SU-DHL-6 (cell line): ENCODE data around the gene FLT1.

ENCODE experiments used
- H2AFZ ChIP-seq: fragments of 200-600 bp; sonication (generic); 2 replicates; pipeline ENCODE4 v1.6.1; 2014; ENCODE audit warnings: low read depth, mild to moderate bottlenecking, moderate library complexity, mixed read lengths, antibody characterized with exemption, low read length; ENCODE audit not compliant: severe bottlenecking
- H3F3A ChIP-seq: fragments of 200-600 bp; shearing (Covaris generic); 2 replicates; pipeline ENCODE4 v1.6.0; 2016; ENCODE audit warnings: antibody characterized with exemption, mild to moderate bottlenecking; ENCODE audit not compliant: insufficient read depth
- H3K27ac ChIP-seq: fragments of 200-600 bp; sonication (generic); 2 replicates; pipeline ENCODE4 v1.5.1; 2016; ENCODE audit warnings: low read depth, mild to moderate bottlenecking, low read length, moderate library complexity, mixed read lengths
- H3K27me3 ChIP-seq: fragments of 200-600 bp; sonication (generic), shearing (Covaris generic); 2 replicates; pipeline ENCODE4 v1.6.0; 2014; ENCODE audit warnings: mild to moderate bottlenecking, low read length
- H3K36me3 ChIP-seq: fragments of 200-600 bp; sonication (generic); 2 replicates; pipeline ENCODE4 v1.6.1; 2014; ENCODE audit warnings: mild to moderate bottlenecking, low read length, mixed read lengths
- H3K4me2 ChIP-seq: fragments of 300-600, 200-600 bp; shearing (Covaris generic), sonication (generic); 2 replicates; pipeline ENCODE4 v1.6.0; 2014; ENCODE audit warnings: low read length, low read depth, mild to moderate bottlenecking; ENCODE audit not compliant: poor library complexity, severe bottlenecking
- H3K4me3 ChIP-seq: fragments of 200-600 bp; sonication (generic); 2 replicates; pipeline ENCODE4 v1.5.1; 2014; ENCODE audit warnings: antibody characterized with exemption, low read length, mild to moderate bottlenecking, mixed read lengths; ENCODE audit not compliant: insufficient read depth, poor library complexity, severe bottlenecking
- H3K79me2 ChIP-seq: fragments of 200-600 bp; sonication (generic); 2 replicates; pipeline ENCODE4 v1.6.1; 2014; ENCODE audit warnings: mild to moderate bottlenecking, low read length, moderate library complexity; ENCODE audit not compliant: insufficient read depth
- H3K9ac ChIP-seq: fragments of 200-600 bp; sonication (generic); 2 replicates; pipeline ENCODE4 v1.7.0; 2014; ENCODE audit warnings: mild to moderate bottlenecking, low read length
- H3K9me2 ChIP-seq: fragments of 200-600 bp; sonication (generic); replicated peaks from 2 replicates; pipeline ENCODE4 v1.6.1; 2014; ENCODE audit warnings: low read length; ENCODE audit not compliant: insufficient read depth
- H3K9me3 ChIP-seq: fragments of 200-600 bp; sonication (generic); 2 replicates; pipeline ENCODE4 v1.6.1; 2014; ENCODE audit warnings: low read length, mixed read lengths; ENCODE audit not compliant: insufficient read depth
- H4K20me1 ChIP-seq: fragments of 200-600 bp; sonication (generic); 2 replicates; pipeline ENCODE4 v1.6.1; 2014; ENCODE audit warnings: low read depth, mild to moderate bottlenecking, antibody characterized with exemption, low read length, moderate library complexity, mixed read lengths
- CTCF ChIP-seq: fragments of 200-600 bp; sonication (generic); IDR thresholded peaks from one replicate; pipeline ENCODE4 v1.5.1; 2017; ENCODE audit warnings: antibody characterized with exemption, mild to moderate bottlenecking, low read length, moderate library complexity; ENCODE audit not compliant: insufficient read depth, poor library complexity, severe bottlenecking
- EZH2phosphoT487 ChIP-seq: fragments of 200-600 bp; sonication (generic), shearing (Covaris generic); conservative IDR thresholded peaks from 2 replicates; pipeline ENCODE4 v1.6.1; 2018; ENCODE audit warnings: mild to moderate bottlenecking, antibody characterized with exemption, low read length, moderate library complexity, mixed read lengths

FLT1 gene

GRCh38 chr13:28326056-28326455 lies 168.9 kb downstream of the FLT1 start:
- Histone ChIP-seq H3K9me3 (no peaks in the 10 kb centered on the region), H4K20me1 (no peaks in the 10 kb centered on the region), H2AFZ (no peak overlapping the region), H3K4me2 (no peak overlapping the region), H3K4me3 (no peak overlapping the region), H3K27me3 (no peaks in the 10 kb centered on the region), H3K9me2 (no peaks in the 10 kb centered on the region), H3F3A (no peaks in the 10 kb centered on the region), H3K36me3 (no peaks in the 10 kb centered on the region), H3K79me2 (no peaks in the 10 kb centered on the region), H3K27ac (no peak overlapping the region), H3K9ac (no peak overlapping the region)
- TF ChIP-seq EZH2phosphoT487 (no peak), CTCF (no peak)

DNA sequence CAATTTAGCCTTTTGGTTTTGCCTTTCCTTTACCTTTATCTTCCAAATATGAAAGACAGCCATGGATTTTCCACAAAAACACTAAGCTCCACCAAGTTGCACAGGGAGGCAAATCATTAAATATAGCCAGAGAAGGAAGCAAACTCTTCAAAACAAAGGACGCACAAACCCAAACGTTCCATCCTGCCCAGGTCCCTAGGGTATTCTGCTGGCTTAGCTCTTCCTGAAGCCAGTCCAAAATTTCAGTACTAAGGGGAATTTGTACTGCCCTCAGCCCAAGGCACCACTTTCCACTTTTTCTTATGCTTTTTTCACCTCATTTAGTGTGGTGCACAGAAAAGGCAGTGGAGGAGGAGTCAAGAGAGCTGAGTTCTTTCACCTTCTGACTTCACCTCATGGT lies 169.9 kb downstream of the FLT1 start:
- no peak overlapping the region for H3K4me2 ChIP-seq
- no peaks in the 10 kb centered on the region for H3K36me3 ChIP-seq
- H2AFZ ChIP-seq, result no peak overlapping the region
- H3K9me3 ChIP-seq, result no peaks in the 10 kb centered on the region
- no peaks in the 10 kb centered on the region for H3K79me2 ChIP-seq
- H3K27me3 ChIP-seq, result no peaks in the 10 kb centered on the region
- no peaks in the 10 kb centered on the region for H3F3A ChIP-seq
- no peaks in the 10 kb centered on the region for H3K9me2 ChIP-seq
- no peak overlapping the region for H3K4me3 ChIP-seq
- H4K20me1 ChIP-seq, result no peaks in the 10 kb centered on the region
- no peak overlapping the region for H3K9ac ChIP-seq
- TF ChIP-seq CTCF, result no peak
- TF ChIP-seq EZH2phosphoT487, result no peak
- no peak overlapping the region for H3K27ac ChIP-seq

DNA sequence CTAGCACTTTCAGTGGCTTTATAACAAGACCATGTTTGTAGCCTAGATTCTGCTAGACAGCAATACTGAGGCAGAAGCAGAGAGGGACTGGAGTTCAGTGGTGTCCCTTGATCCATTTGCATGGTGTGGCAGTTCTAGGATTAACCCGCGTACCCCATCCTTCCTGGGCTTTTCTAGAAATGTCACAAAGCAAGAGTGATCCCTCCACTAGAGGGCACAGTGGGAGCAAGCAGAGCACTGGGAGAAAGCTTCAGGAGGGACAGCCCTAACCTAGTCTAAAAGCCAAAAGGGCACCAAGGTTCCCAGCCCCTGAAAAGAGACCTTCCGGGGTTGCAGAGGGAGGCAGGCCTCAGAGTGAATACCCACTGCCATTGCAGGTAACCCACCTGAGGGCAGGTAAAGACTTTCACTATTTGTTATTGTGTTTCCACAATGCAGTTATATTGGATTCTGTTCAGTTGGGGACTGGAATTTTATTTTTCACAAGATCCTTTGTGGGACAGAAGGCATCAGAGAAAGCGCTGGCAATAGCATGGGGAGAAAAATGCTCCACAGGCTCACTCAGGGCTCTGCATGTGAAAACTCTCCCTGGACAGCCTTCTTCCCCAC lies 170.6 kb downstream of the FLT1 start:
- Histone ChIP-seq H3K9me3 (no peaks in the 10 kb centered on the region), H3K9me2 (no peaks in the 10 kb centered on the region), H3K36me3 (no peaks in the 10 kb centered on the region), H3K4me3 (no peak overlapping the region), H3K9ac (no peak overlapping the region), H3K27ac (no peak overlapping the region), H2AFZ (no peak overlapping the region), H3K27me3 (no peaks in the 10 kb centered on the region), H3K79me2 (no peaks in the 10 kb centered on the region), H3K4me2 (no peak overlapping the region), H4K20me1 (no peaks in the 10 kb centered on the region), H3F3A (no peaks in the 10 kb centered on the region)
- peak; percentile 82 for TF ChIP-seq CTCF
- no peak for TF ChIP-seq EZH2phosphoT487
